CD4-positive, alpha-beta memory T cell (primary cell): ENCODE measurements around the gene CHRDL2. TPM values are rescaled to one million over a fixed set of nuclear protein-coding genes. Genes with fewer than 3 reads are reported as not detected.
A peak's percentile ranks its signal among the peaks of the same experiment; 100 is the strongest.
"Not testable (repeated sequence)": the region's sequence is repeated elsewhere in the genome, so short reads cannot be mapped to it uniquely, and the experiment has no call there.

Experiments
- CTCF ChIA-PET: fragments of 350-600 bp; sonication (Branson Sonifier 250); formaldehyde crosslinking; loops from one replicate; lab custom pipeline; 2021; ENCODE audit warnings: inconsistent platforms; ENCODE audit not compliant: partially characterized antibody; lab: Charles Lee
- POLR2A ChIA-PET: fragments of 350-600 bp; sonication (Branson Sonifier 250); formaldehyde crosslinking; loops from one replicate; lab custom pipeline; 2021; ENCODE audit not compliant: partially characterized antibody; lab: Charles Lee
- DNase-seq, 5 donors: peaks; one replicate each; pipeline versions ENCODE4 v3.0.0 to v3.0.0-alpha.2; 2020 to 2022; ENCODE audit warnings: mixed read lengths in 1 of 5
- H3K27ac ChIP-seq: one replicate; pipeline ENCODE4 v1.7.0; 2013; ENCODE audit warnings: low read depth, low read length
- H3K27me3 ChIP-seq: 2 replicates; pipeline ENCODE4 v1.7.0; 2013; ENCODE audit warnings: mild to moderate bottlenecking, low read length, moderate library complexity; ENCODE audit not compliant: insufficient read depth
- H3K36me3 ChIP-seq: 2 replicates; pipeline ENCODE4 v1.7.0; 2013; ENCODE audit warnings: mild to moderate bottlenecking, low read length, moderate library complexity; ENCODE audit not compliant: insufficient read depth
- H3K4me1 ChIP-seq: 2 replicates; pipeline ENCODE4 v1.7.0; 2013; ENCODE audit warnings: mild to moderate bottlenecking, low read length, moderate library complexity; ENCODE audit not compliant: insufficient read depth
- H3K4me3 ChIP-seq, 2 donors: one replicate each; pipeline ENCODE4 v1.7.0; 2013; ENCODE audit warnings: low read length in 2 of 2, mild to moderate bottlenecking in 1 of 2
- H3K9me3 ChIP-seq, 2 donors: one replicate each; pipeline ENCODE4 v1.7.0; 2013; ENCODE audit warnings: low read length in 2 of 2, control low read depth in 1 of 2; ENCODE audit not compliant: control insufficient read depth in 1 of 2
- H3K27ac Mint-ChIP-seq, 7 donors: one replicate each; pipeline ENCODE4 v1.8.0; 2020 to 2021; ENCODE audit warnings: mixed read lengths in 7 of 7, mild to moderate bottlenecking in 6 of 7, inconsistent platforms in 3 of 7, moderate library complexity in 3 of 7
- H3K27me3 Mint-ChIP-seq, 2 donors: one replicate each; pipeline ENCODE4 v1.8.0; 2020 to 2021; ENCODE audit warnings: mixed read lengths in 2 of 2
- H3K36me3 Mint-ChIP-seq, 2 donors: one replicate each; pipeline ENCODE4 v1.8.0; 2020 to 2021; ENCODE audit warnings: mixed read lengths in 2 of 2, inconsistent platforms in 1 of 2, mild to moderate bottlenecking in 1 of 2
- H3K4me1 Mint-ChIP-seq, 4 donors: one replicate each; pipeline ENCODE4 v1.8.0; 2020 to 2021; ENCODE audit warnings: mixed read lengths in 4 of 4, mild to moderate bottlenecking in 1 of 4
- H3K4me3 Mint-ChIP-seq, 8 donors: one replicate each; pipeline ENCODE4 v1.8.0; 2020 to 2021; ENCODE audit warnings: mixed read lengths in 8 of 8, mild to moderate bottlenecking in 7 of 8, moderate library complexity in 6 of 8, inconsistent platforms in 3 of 8
- H3K9me3 Mint-ChIP-seq, 8 donors: one replicate each; pipeline ENCODE4 v1.8.0; 2020 to 2021; ENCODE audit warnings: mixed read lengths in 8 of 8, mild to moderate bottlenecking in 5 of 8, inconsistent platforms in 3 of 8, moderate library complexity in 1 of 8
- intact Hi-C: fragments of 100-400 bp; cut with micrococcal nuclease; formaldehyde crosslinking; loops from one replicate; pipeline ENCODE4 v1.15.1; 2023
- polyA plus RNA-seq, 2 donors: library from polyadenylated mRNA; unstranded; fragments of 300-500 nt; fragmentation: Illumina TruSeq; gene quantifications; one replicate each; pipeline ENCODE4 v1.2.3, GENCODE V29; 2021
- total RNA-seq, 2 experiments: library from RNA; stranded (reverse); gene quantifications; one replicate each; pipeline ENCODE4 v1.2.3, GENCODE V29; 2021

The CHRDL2 gene
- total and polyA plus RNA-seq, 4 experiments from 2014 or later, result not detected

- H3K27me3 ChIP-seq, result no peaks in the 10 kb centered on the region
- CTCF ChIA-PET, result interaction anchor here (1.7 kb wide), 1 partner anchor 17 kb away, joined by 5 read pairs; no protein-coding TSS in a partner anchor
- peaks cover 18% of the 10 kb centered on the region for H3K4me1 ChIP-seq
- Mint-ChIP-seq H3K27me3 (no peaks in the 10 kb centered on the region), H3K4me1 (peaks cover 19 to 32% (median 28%) of the 10 kb centered on the region in 4 donors), H3K4me3 (no peak overlapping the region), H3K27ac (peak overlapping the region in 1 of 7 donors; percentile 9), H3K36me3 (peaks cover 0 to 5% of the 10 kb centered on the region in 2 donors), H3K9me3 (peaks cover 0 to 7% (median 4%) of the 10 kb centered on the region in 8 donors)
- POLR2A ChIA-PET, result no interaction called here
- H3K9me3 ChIP-seq, result no peaks in the 10 kb centered on the region
- no peaks in the 10 kb centered on the region for H3K36me3 ChIP-seq
- H3K27ac ChIP-seq, result no peak overlapping the region
- no peak for DNase-seq
- intact Hi-C loops, result no loop called here
- H3K4me3 ChIP-seq, result no peak overlapping the region
Observed at GRCh38 chr11:74756571-74756970, 25.3 kb upstream of the CHRDL2 start.

GRCh38 chr11:74755395-74755995, 24.3 kb upstream of the CHRDL2 start:
- no peak for DNase-seq
- H3K27me3 Mint-ChIP-seq, result no peaks in the 10 kb centered on the region
- Histone ChIP-seq H3K36me3 (no peaks in the 10 kb centered on the region), H3K4me3 (no peak overlapping the region), H3K27ac (no peak overlapping the region), H3K9me3 (no peaks in the 10 kb centered on the region), H3K4me1 (peaks cover 27% of the 10 kb centered on the region), H3K27me3 (no peaks in the 10 kb centered on the region)
- H3K36me3 Mint-ChIP-seq, result peaks cover 2 to 5% of the 10 kb centered on the region in 2 donors
- ChIA-PET POLR2A (no interaction called here), CTCF (interaction anchor here (1.0 to 1.7 kb wide), 2 partner anchors 16 to 28 kb away, joined by 3 to 5 read pairs; no protein-coding TSS in a partner anchor)
- H3K4me1 Mint-ChIP-seq, result peaks cover 24 to 38% (median 34%) of the 10 kb centered on the region in 4 donors
- peak overlapping the region in 1 of 7 donors; percentile 9 for H3K27ac Mint-ChIP-seq
- H3K4me3 Mint-ChIP-seq, result peak overlapping the region in 1 of 8 donors; percentile 22
- intact Hi-C loops, result no loop called here
- peaks cover 0 to 7% (median 4%) of the 10 kb centered on the region in 8 donors for H3K9me3 Mint-ChIP-seq

- peaks cover 0 to 7% (median 4%) of the 10 kb centered on the region in 8 donors for H3K9me3 Mint-ChIP-seq
- no peaks in the 10 kb centered on the region for H3K36me3 ChIP-seq
- peaks cover 3 to 5% of the 10 kb centered on the region in 2 donors for H3K36me3 Mint-ChIP-seq
- no peaks in the 10 kb centered on the region for H3K27me3 Mint-ChIP-seq
- H3K27me3 ChIP-seq, result no peaks in the 10 kb centered on the region
- H3K4me1 Mint-ChIP-seq, result peaks cover 30 to 46% (median 40%) of the 10 kb centered on the region in 4 donors
- H3K4me3 ChIP-seq, result no peak overlapping the region
- no peaks in the 10 kb centered on the region for H3K9me3 ChIP-seq
- H3K27ac ChIP-seq, result no peak overlapping the region
- H3K4me3 Mint-ChIP-seq, result peak overlapping the region in 2 of 8 donors; percentile 21 to 31
- ChIA-PET CTCF (interaction anchor here (1.7 kb wide), 1 partner anchor 15 kb away, joined by 5 read pairs; no protein-coding TSS in a partner anchor), POLR2A (no interaction called here)
- H3K4me1 ChIP-seq, result peaks cover 35% of the 10 kb centered on the region
- intact Hi-C loops, result no loop called here
- no peak for DNase-seq
- H3K27ac Mint-ChIP-seq, result peak overlapping the region in 1 of 7 donors; percentile 13
Observed at GRCh38 chr11:74754507-74755252, 23.5 kb upstream of the CHRDL2 start.

- DNase-seq, result no peak
Observed at GRCh38 chr11:74751303-74751702, 20.1 kb upstream of the CHRDL2 start.

GRCh38 chr11:74750598-74750997, 19.4 kb upstream of the CHRDL2 start:
- H3K27me3 ChIP-seq, H3K4me3 ChIP-seq, H3K36me3 Mint-ChIP-seq, H3K9me3 ChIP-seq, H3K36me3 ChIP-seq, H3K27ac ChIP-seq, DNase-seq, H3K27ac Mint-ChIP-seq, H3K27me3 Mint-ChIP-seq, H3K9me3 Mint-ChIP-seq, intact Hi-C loops: not testable (repeated sequence)
- ChIA-PET POLR2A (interaction anchor here (0.6 kb wide), 2 partner anchors 41 to 437 kb away, joined by 3 to 4 read pairs; no protein-coding TSS in a partner anchor), CTCF (interaction anchor here (0.7 to 1.6 kb wide), 2 partner anchors 11 to 579 kb away, joined by 3 to 4 read pairs; no protein-coding TSS in a partner anchor)
- H3K4me1 Mint-ChIP-seq, result peaks cover 42 to 68% (median 54%) of the 10 kb centered on the region in 4 donors
- peaks cover 52% of the 10 kb centered on the region for H3K4me1 ChIP-seq
- peak overlapping the region in 4 of 8 donors; percentile 21 to 93 (median 48) for H3K4me3 Mint-ChIP-seq

More at GRCh38 chr11:74751303-74751702, 20.1 kb upstream of the CHRDL2 start:
- no peak overlapping the region for H3K27ac ChIP-seq
- intact Hi-C loops, result no loop called here
- ChIA-PET CTCF (interaction anchor here (0.7 to 1.6 kb wide), 3 partner anchors 11 to 579 kb away, joined by 3 to 4 read pairs (median 3); no protein-coding TSS in a partner anchor), POLR2A (interaction anchor here (0.6 kb wide), 1 partner anchor 438 kb away, joined by 4 read pairs; no protein-coding TSS in a partner anchor)
- H3K9me3 ChIP-seq, result no peaks in the 10 kb centered on the region
- peak overlapping the region in 2 of 7 donors; percentile 29 to 40 for H3K27ac Mint-ChIP-seq
- H3K36me3 ChIP-seq, result no peaks in the 10 kb centered on the region
- H3K4me1 Mint-ChIP-seq, result peaks cover 44 to 70% (median 58%) of the 10 kb centered on the region in 4 donors
- H3K4me3 ChIP-seq, result no peak overlapping the region
- H3K27me3 ChIP-seq, result no peaks in the 10 kb centered on the region
- peaks cover 0 to 3% (median under 1%) of the 10 kb centered on the region in 8 donors for H3K9me3 Mint-ChIP-seq
- H3K27me3 Mint-ChIP-seq, result no peaks in the 10 kb centered on the region
- H3K4me1 ChIP-seq, result peaks cover 52% of the 10 kb centered on the region
- H3K36me3 Mint-ChIP-seq, result peaks cover under 1 to 9% of the 10 kb centered on the region in 2 donors
- H3K4me3 Mint-ChIP-seq, result peak overlapping the region in 5 of 8 donors; percentile 21 to 75 (median 58)

GRCh38 chr11:74749965-74750296, 18.7 kb upstream of the CHRDL2 start:
- H3K27me3 ChIP-seq, result no peaks in the 10 kb centered on the region
- H3K27ac ChIP-seq, result peak overlapping the region; percentile 54
- no peaks in the 10 kb centered on the region for H3K9me3 ChIP-seq
- H3K4me3 Mint-ChIP-seq, result peak overlapping the region; percentile 86 to 94 (median 90)
- no peaks in the 10 kb centered on the region for H3K27me3 Mint-ChIP-seq
- peaks cover 0 to 9% of the 10 kb centered on the region in 2 donors for H3K36me3 Mint-ChIP-seq
- H3K4me1 ChIP-seq, result peaks cover 52% of the 10 kb centered on the region
- ChIA-PET CTCF (no interaction called here), POLR2A (interaction anchor here (1.0 to 1.3 kb wide), 2 partner anchors 20 to 22 kb away, joined by 3 read pairs; no protein-coding TSS in a partner anchor)
- peak overlapping the region; percentile 80 to 98 (median 90) for H3K27ac Mint-ChIP-seq
- peak overlapping the region in 1 of 2 donors; percentile 73 for H3K4me3 ChIP-seq
- H3K36me3 ChIP-seq, result no peaks in the 10 kb centered on the region
- intact Hi-C loops, result loop anchor here (1.0 kb wide), 1 partner anchor 199 kb away; the partner anchor contains the start of genes SPCS2 and XRRA1
- no peak for DNase-seq
- peaks cover 37 to 62% (median 48%) of the 10 kb centered on the region in 4 donors for H3K4me1 Mint-ChIP-seq
- H3K9me3 Mint-ChIP-seq, result no peaks in the 10 kb centered on the region
